SIG-M5 treated with dmso at 0.1 percent for 504 hours (cell line): ENCODE results near the gene ZNF594.
"Not testable (repeated sequence)": the region's sequence is repeated elsewhere in the genome, so short reads cannot be mapped to it uniquely, and the experiment has no call there.

Experiments
- DNase-seq: peaks from one replicate; lab custom pipeline; 2025; ENCODE audit not compliant: unreplicated experiment; lab: John Stamatoyannopoulos, UW

ZNF594 gene

GRCh38 chr17:5137511-5138197 is 54.0 kb downstream of the ZNF594 start:
- not testable (repeated sequence) for DNase-seq

DNA sequence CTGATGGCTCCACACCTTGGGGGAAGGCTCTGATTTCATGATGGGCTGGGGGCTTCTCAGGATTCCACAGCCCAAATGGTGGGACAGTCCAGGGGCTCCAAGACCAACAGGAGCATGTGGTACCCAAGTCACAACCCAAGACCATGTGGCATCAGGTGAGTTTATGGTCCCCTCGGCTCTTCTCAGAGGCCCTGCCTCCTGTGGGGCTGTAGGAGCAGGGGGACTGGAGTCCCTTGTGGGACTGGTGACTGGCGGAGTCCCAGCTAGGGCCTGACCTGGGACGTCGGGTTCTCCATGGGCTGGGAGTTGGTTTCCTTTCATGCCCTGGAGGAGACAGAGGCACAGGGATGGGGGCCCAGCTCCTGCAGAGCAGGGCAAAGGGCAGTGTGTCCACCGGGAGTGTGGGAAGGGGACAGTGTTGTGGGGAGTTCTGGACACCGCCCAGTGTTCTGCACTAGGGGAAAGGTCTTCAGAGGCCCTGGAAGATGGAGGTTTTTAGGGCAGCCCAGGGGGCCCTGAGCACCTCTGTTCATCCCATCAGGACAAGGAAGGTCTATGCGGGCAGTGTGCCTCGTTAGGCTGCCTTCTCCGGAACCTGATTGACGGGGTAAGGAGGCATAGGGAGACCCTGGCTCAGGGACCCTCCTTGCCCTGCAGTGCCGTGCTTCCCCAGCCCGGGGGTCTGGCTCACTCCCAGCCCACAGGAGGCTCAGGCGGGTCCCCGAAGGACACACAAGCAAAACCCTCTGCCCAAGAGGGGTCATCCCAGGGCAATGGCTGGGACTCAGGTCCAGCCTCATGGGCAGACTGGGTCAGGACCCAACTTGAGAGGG is 54.9 kb downstream of the ZNF594 start:
- not testable (repeated sequence) for DNase-seq

DNA sequence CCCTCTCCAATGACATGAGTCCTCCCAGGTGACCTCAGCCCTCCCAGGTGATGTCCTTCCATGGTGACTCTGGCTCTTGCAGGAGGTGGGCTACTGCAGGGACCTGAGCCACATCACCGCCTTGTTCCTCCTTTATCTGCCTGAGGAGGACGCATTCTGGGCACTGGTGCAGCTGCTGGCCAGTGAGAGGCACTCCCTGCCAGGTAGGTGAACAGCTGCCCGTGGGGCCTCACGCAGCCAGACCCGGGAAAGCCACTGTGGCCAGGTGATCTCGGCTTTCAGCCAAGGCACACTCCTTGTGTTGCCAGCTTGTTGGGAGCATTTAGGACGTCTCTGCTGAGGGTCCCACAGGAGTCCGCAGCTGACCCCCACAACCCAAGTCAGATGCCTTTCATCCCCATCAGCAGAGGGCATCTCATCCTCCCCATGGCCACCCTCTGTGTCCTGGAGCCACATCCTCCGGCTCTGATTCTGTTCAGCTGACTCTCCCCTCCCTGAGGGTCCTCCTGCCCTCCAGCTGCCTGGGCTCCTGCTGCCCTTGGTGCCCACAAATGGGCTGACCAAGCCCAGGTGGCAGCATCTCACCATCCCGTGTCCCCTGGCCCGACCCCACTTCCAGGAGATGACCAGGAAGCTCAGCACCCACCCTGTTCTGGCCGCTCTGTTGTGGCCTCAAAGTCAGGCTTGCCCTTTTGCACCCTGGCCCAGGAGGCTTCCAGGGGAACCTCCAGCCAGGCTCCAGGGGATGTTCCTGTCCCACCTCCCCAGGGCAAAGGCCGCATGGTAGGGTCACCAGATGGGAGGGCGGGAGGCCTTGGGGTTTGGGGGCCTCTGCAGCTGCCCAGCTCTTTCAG is 55.7 kb downstream of the ZNF594 start:
- no peak for DNase-seq

DNA sequence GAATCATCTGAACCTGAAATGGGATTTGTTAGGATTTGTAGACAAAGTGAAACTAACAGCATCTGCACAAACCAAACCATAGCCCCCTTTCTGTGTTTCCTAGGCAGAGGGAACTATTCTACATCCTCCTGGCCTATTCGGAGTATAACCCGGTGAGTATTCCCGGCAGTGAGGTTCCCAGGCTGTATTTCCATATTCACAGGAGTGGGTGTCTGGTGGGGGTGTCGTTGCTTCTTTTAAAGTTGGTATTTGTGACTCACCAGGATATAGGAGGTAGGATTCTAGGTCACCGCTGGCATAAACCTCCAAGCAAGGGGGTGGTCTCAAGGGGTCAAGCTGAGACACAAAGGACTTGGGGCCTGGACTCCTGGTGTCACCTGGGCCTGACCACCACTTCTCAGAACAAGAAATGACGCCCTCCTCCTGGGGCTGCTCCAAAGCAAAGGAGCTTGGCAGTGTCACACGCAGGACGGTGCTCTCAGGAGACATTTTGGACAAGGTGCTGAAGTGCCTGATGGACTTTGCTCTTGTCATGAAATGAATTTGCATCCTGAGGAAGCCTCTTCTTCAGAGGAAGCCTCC is 56.4 kb downstream of the ZNF594 start:
- not testable (repeated sequence) for DNase-seq

- not testable (repeated sequence) for DNase-seq
Observed at GRCh38 chr17:5134571-5134970, 57.1 kb downstream of the ZNF594 start.

DNA sequence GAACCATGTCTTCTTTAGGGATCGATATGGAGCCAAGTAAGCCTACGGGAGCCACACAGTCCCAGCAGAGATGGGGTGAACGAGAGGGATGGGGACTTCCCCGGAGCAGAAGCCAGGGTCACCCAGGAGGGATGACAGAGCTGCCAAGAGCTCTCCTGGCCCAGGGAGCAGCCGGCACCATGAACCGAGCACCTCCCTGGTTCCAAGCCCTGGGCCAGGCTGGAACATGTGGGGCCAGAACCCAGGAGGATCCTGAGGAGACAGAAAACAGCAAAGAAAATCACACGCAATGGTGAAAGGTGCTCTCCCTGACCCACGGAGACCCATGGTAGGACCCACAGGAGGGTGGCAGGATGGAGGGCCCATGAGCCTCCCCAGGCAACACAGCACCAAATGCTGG is 57.7 kb downstream of the ZNF594 start:
- not testable (repeated sequence) for DNase-seq

DNA sequence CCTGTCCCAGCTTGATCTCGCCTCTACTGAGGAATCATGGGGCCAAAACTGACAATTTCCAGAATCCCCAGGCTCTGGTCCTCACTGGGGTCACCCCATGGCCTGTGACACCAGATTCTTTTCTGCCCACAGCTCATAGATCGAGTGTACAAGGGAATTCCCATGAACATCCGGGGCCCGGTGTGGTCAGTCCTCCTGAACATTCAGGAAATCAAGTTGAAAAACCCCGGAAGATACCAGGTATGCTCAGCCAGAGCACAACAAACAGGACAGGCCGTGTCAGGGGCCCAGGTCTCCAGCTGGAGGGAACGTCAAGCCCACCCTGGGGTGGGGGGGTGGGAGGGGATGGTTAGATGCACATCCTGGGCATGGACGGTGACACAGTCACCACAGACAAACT is 58.4 kb downstream of the ZNF594 start:
- DNase-seq = no peak

DNA sequence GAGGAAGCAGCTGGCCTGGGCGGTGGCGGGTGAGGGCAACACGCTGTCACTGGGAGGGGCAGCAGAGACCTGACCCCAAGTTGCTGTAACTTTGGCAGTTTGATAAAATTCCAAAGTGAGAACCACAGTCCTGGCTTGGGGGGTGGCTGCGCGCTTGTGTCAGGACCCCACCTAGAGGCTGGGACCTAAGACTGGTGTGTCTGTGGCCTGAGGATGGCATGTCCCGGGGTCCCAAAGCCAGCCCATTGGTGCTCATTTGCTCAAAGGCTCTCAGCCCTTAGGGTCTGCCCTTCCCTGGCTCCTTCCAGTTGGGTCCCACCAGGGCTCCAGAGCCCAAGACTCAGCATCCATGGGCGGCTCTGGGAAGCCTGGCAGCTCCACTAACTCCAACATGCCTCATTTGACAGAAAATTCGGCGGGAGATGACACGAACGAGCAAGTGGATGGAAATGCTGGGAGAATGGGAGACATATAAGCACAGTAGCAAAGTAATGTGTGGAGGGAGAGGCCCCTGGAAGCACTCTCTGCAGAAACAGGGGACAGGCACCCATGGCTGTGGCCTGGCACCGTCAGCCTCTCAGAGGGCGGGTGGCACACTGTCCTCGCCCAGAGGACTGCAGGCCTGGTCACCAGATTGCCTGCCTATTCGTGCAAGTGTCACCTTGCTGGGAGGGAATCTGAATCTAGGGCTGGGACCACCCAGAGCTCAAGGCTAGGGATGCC is 59.0 kb downstream of the ZNF594 start:
- not testable (repeated sequence) for DNase-seq

GRCh38 chr17:5131799-5132502 is 59.7 kb downstream of the ZNF594 start:
- not testable (repeated sequence) for DNase-seq

DNA sequence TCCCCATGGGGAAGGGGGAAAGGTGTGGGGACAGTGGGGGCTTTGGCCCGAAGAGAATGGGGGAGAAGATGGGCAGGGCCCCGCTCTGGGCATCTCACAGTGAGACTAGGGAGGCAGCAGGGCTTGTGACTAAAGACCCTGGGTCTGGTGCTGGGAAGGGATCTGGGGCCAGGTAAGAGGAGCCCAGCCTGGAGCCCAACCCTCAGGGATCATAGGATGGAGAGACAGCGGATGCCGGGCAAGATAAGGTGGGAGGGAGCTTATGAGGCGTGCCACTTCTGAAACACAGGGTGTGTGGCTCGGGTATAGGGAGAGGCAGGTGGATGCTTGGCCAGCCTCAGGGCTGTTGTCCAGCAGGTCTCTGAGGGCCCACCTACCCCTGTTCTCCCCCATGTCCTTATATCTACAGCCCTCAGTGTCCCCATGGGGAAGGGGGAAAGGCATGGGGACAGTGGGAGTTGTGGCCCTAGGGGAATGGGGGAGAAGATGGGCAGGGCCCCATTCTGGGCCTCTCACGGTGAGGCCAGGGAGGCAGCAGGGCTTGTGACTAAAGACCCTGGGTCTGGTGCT is 60.4 kb downstream of the ZNF594 start:
- DNase-seq = no peak

- DNase-seq = not testable (repeated sequence)
Observed at GRCh38 chr17:5130687-5131086, 61.0 kb downstream of the ZNF594 start.

DNA sequence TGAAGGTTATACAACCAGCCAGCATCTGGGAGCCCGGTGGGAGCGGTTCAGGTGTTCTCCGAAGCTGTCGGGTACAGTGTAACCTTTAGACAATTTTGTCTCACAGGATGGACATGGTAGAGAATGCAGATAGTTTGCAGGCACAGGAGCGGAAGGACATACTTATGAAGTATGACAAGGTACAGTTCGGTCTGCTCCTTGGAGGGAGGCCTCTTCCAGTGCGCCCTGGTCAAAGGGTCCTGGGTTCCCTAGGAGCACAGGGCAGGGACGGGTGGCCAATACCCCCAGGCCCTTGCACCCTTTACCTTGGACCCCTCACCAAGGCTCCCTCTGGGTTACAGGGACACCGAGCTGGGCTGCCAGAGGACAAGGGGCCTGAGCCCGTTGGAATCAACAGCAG is 61.4 kb downstream of the ZNF594 start:
- not testable (repeated sequence) for DNase-seq

GRCh38 chr17:5129770-5130169 is 61.9 kb downstream of the ZNF594 start:
- DNase-seq = not testable (repeated sequence)
